WTC11 (cell line): ENCODE measurements around the gene SLC2A4. TPM values are rescaled to one million over a fixed set of nuclear protein-coding genes. Genes with fewer than 3 reads are reported as not detected.
A peak's percentile ranks its signal among the peaks of the same experiment; 100 is the strongest.

Experiments used
- AR ChIP-seq: fragments of 250-450 bp; sonication (Bioruptor Pico); IDR thresholded peaks from 2 replicates; pipeline ENCODE4 v1.9.0; 2021; ENCODE audit warnings: mild to moderate bottlenecking
- CDX4 ChIP-seq: fragments of 250-450 bp; sonication (Bioruptor Pico); IDR thresholded peaks from 2 replicates; pipeline ENCODE4 v1.9.0; 2021; ENCODE audit warnings: moderate library complexity, mild to moderate bottlenecking, inconsistent platforms, borderline replicate concordance
- CREM ChIP-seq: sonication (generic); formaldehyde crosslinking; IDR thresholded peaks from 2 replicates; pipeline ENCODE4 v1.8.1; 2022; ENCODE audit warnings: mild to moderate bottlenecking, missing genetic modification reagents, moderate library complexity
- CTCF ChIP-seq: fragments of 200-600 bp; IDR thresholded peaks from 2 replicates; pipeline ENCODE4 v1.8.0; 2022; ENCODE audit warnings: antibody characterized with exemption
- E2F1 ChIP-seq: sonication (generic); formaldehyde crosslinking; IDR thresholded peaks from 2 replicates; pipeline ENCODE4 v1.8.0; 2022; ENCODE audit warnings: mild to moderate bottlenecking, missing genetic modification reagents
- E2F4 ChIP-seq: sonication (generic); formaldehyde crosslinking; IDR thresholded peaks from 2 replicates; pipeline ENCODE4 v1.8.1; 2022; ENCODE audit warnings: low read depth, mild to moderate bottlenecking, moderate library complexity, missing genetic modification reagents, borderline replicate concordance
- ELF4 ChIP-seq: sonication (generic); formaldehyde crosslinking; IDR thresholded peaks from 2 replicates; pipeline ENCODE4 v1.8.1; 2022; ENCODE audit warnings: low read depth, mild to moderate bottlenecking, moderate library complexity, missing genetic modification reagents
- ETV6 ChIP-seq: sonication (generic); formaldehyde crosslinking; IDR thresholded peaks from 2 replicates; pipeline ENCODE4 v1.8.1; 2022; ENCODE audit warnings: mild to moderate bottlenecking, missing genetic modification reagents
- FOXP1 ChIP-seq: sonication (generic); formaldehyde crosslinking; IDR thresholded peaks from 2 replicates; pipeline ENCODE4 v1.8.0; 2022; ENCODE audit warnings: missing genetic modification reagents, mild to moderate bottlenecking, moderate library complexity, borderline replicate concordance
- FOXP4 ChIP-seq: sonication (generic); formaldehyde crosslinking; IDR thresholded peaks from 2 replicates; pipeline ENCODE4 v1.8.0; 2022; ENCODE audit warnings: mild to moderate bottlenecking, missing genetic modification reagents
- GRHL2 ChIP-seq: fragments of 250-450 bp; sonication (Bioruptor Pico); IDR thresholded peaks from 2 replicates; pipeline ENCODE4 v1.8.0; 2022; ENCODE audit warnings: mild to moderate bottlenecking, moderate library complexity; ENCODE audit not compliant: insufficient replicate concordance, severe bottlenecking
- JUN ChIP-seq: sonication (generic); formaldehyde crosslinking; IDR thresholded peaks from 2 replicates; pipeline ENCODE4 v1.8.0; 2023; ENCODE audit warnings: mild to moderate bottlenecking, missing genetic modification reagents
- MLX ChIP-seq: sonication (generic); formaldehyde crosslinking; IDR thresholded peaks from 2 replicates; pipeline ENCODE4 v1.8.1; 2023; ENCODE audit warnings: mild to moderate bottlenecking, missing genetic modification reagents, moderate library complexity
- MXD4 ChIP-seq: fragments of 250-450 bp; sonication (Bioruptor Pico); IDR thresholded peaks from 2 replicates; pipeline ENCODE4 v1.8.0; 2021; ENCODE audit warnings: mild to moderate bottlenecking, moderate library complexity, borderline replicate concordance
- MYBL2 ChIP-seq: sonication (generic); formaldehyde crosslinking; IDR thresholded peaks from 2 replicates; pipeline ENCODE4 v1.8.1; 2023; ENCODE audit warnings: mild to moderate bottlenecking, moderate library complexity, missing genetic modification reagents
- NR3C1 ChIP-seq: sonication (generic); formaldehyde crosslinking; conservative IDR thresholded peaks from 2 replicates; pipeline ENCODE4 v1.8.1; 2023; ENCODE audit warnings: low read depth, mild to moderate bottlenecking, missing genetic modification reagents
- SP1 ChIP-seq: sonication (generic); formaldehyde crosslinking; conservative IDR thresholded peaks from 2 replicates; pipeline ENCODE4 v1.8.1; 2022; ENCODE audit warnings: missing genetic modification reagents
- TCF7 ChIP-seq: sonication (generic); formaldehyde crosslinking; IDR thresholded peaks from 2 replicates; pipeline ENCODE4 v1.8.0; 2022; ENCODE audit warnings: mild to moderate bottlenecking, low read depth, missing genetic modification reagents, moderate library complexity
- ZNF121 ChIP-seq: sonication (generic); formaldehyde crosslinking; IDR thresholded peaks from 2 replicates; pipeline ENCODE4 v1.8.0; 2023; ENCODE audit warnings: missing genetic modification reagents
- ZNF281 ChIP-seq: sonication (generic); formaldehyde crosslinking; IDR thresholded peaks from 2 replicates; pipeline ENCODE4 v1.8.0; 2023; ENCODE audit warnings: mild to moderate bottlenecking, missing genetic modification reagents
- ZNF423 ChIP-seq: fragments of 250-450 bp; sonication (Bioruptor Pico); IDR thresholded peaks from 2 replicates; pipeline ENCODE4 v2.1.2; 2022; ENCODE audit warnings: mild to moderate bottlenecking, moderate library complexity
- ZNF512 ChIP-seq: sonication (generic); formaldehyde crosslinking; IDR thresholded peaks from 2 replicates; pipeline ENCODE4 v1.8.1; 2022; ENCODE audit warnings: missing genetic modification reagents, borderline replicate concordance
- ZNF671 ChIP-seq: fragments of 250-450 bp; sonication (Bioruptor Pico); IDR thresholded peaks from 2 replicates; pipeline ENCODE4 v1.8.0; 2021; ENCODE audit warnings: mild to moderate bottlenecking
- total RNA-seq: library from RNA; stranded (reverse); gene quantifications from 3 replicates; pipeline ENCODE4 v1.2.3, GENCODE V29; 2021

The SLC2A4 gene
- total RNA-seq, 1 experiment from 2014 or later: 6.4 TPM

- no peak; the same call in 1 of the 2 replicates for TF ChIP-seq FOXP4 (CRISPR knock-in tag)
- no peak for TF ChIP-seq CREM (CRISPR knock-in tag)
- TF ChIP-seq AR: peak; percentile 66; the same call in 1 of the 2 replicates
- peak; percentile 96 for TF ChIP-seq SP1 (CRISPR knock-in tag)
- TF ChIP-seq FOXP1 (CRISPR knock-in tag): peak; percentile 89
- TF ChIP-seq ELF4 (CRISPR knock-in tag): no peak
- peak; percentile 29; the same call in 1 of the 2 replicates for TF ChIP-seq ZNF423 (CRISPR knock-in tag)
- no peak for TF ChIP-seq E2F1 (CRISPR knock-in tag)
- TF ChIP-seq CDX4 (CRISPR knock-in tag): no peak; the same call in 1 of the 2 replicates
- no peak for TF ChIP-seq E2F4
- TF ChIP-seq MYBL2 (CRISPR knock-in tag): 0 out of 2 replicates have a peak, but pooled peaks have one; percentile 28
- TF ChIP-seq ZNF281 (CRISPR knock-in tag): no peak
- no peak for TF ChIP-seq NR3C1 (CRISPR knock-in tag)
- TF ChIP-seq JUN (CRISPR knock-in tag): peak; percentile 47; the same call in 1 of the 2 replicates
- no peak for TF ChIP-seq ZNF121 (CRISPR knock-in tag)
- no peak for TF ChIP-seq ZNF671 (CRISPR knock-in tag)
- no peak for TF ChIP-seq MXD4 (CRISPR knock-in tag)
- no peak for TF ChIP-seq CTCF
- no peak for TF ChIP-seq GRHL2 (CRISPR knock-in tag)
- no peak for TF ChIP-seq ZNF512 (CRISPR knock-in tag)
- TF ChIP-seq TCF7 (CRISPR knock-in tag): no peak
- no peak for TF ChIP-seq MLX (CRISPR knock-in tag)
- TF ChIP-seq ETV6 (CRISPR knock-in tag): 0 out of 2 replicates have a peak, but pooled peaks have one; percentile 15
Measured at GRCh38 chr17:7242717-7243452, 38.6 kb upstream of the SLC2A4 start (continued).
